SK-N-SH treated with all-trans-retinoic acid at 6 μM for 48 hours (cell line): ENCODE data around the gene BARHL1.

ENCODE experiments used
- ATAC-seq: fragments of 200-7000 bp; cut with Tn5 transposase; 3 replicates; pipeline ENCODE4 v1.9.1; 2020; ENCODE audit warnings: mild to moderate bottlenecking, moderate library complexity
- ARNTL ChIP-seq: fragments of 450-650 bp; formaldehyde crosslinking; IDR thresholded peaks from 2 replicates; pipeline ENCODE4 v1.5.0; 2020; ENCODE audit warnings: low read depth, mild to moderate bottlenecking, moderate library complexity, borderline replicate concordance
- BACH2 ChIP-seq: fragments of 250-450 bp; sonication (Bioruptor Pico); IDR thresholded peaks from 2 replicates; pipeline ENCODE4 v1.9.0; 2021; ENCODE audit warnings: mild to moderate bottlenecking, borderline replicate concordance
- CREB5 ChIP-seq: fragments of 250-450 bp; sonication (Bioruptor Pico); IDR thresholded peaks from 2 replicates; pipeline ENCODE4 v1.5.1; 2020; ENCODE audit warnings: low read depth, mild to moderate bottlenecking, moderate library complexity
- CSDC2 ChIP-seq: fragments of 250-450 bp; sonication (Bioruptor Pico); IDR thresholded peaks from 2 replicates; pipeline ENCODE4 v1.5.0; 2020; ENCODE audit warnings: mild to moderate bottlenecking, moderate library complexity
- CSRNP3 ChIP-seq: fragments of 250-450 bp; sonication (Bioruptor Pico); IDR thresholded peaks from 2 replicates; pipeline ENCODE4 v1.5.1; 2021; ENCODE audit warnings: mild to moderate bottlenecking, moderate library complexity
- ESRRG ChIP-seq: fragments of 250-450 bp; sonication (Bioruptor Pico); IDR thresholded peaks from 2 replicates; pipeline ENCODE4 v1.6.1; 2021; ENCODE audit warnings: mild to moderate bottlenecking
- GLIS3 ChIP-seq: fragments of 250-450 bp; sonication (Bioruptor Pico); IDR thresholded peaks from 2 replicates; pipeline ENCODE4 v1.5.0; 2020; ENCODE audit warnings: mild to moderate bottlenecking, moderate library complexity
- ISL1 ChIP-seq: fragments of 250-450 bp; sonication (Bioruptor Pico); IDR thresholded peaks from 2 replicates; pipeline ENCODE4 v2.1.2; 2022; ENCODE audit warnings: mild to moderate bottlenecking, moderate library complexity
- PATZ1 ChIP-seq: fragments of 250-450 bp; sonication (Bioruptor Pico); IDR thresholded peaks from 2 replicates; pipeline ENCODE4 v1.8.0; 2020; ENCODE audit warnings: mild to moderate bottlenecking, moderate library complexity, borderline replicate concordance
- POU6F1 ChIP-seq: fragments of 250-450 bp; sonication (Bioruptor Pico); IDR thresholded peaks from 2 replicates; pipeline ENCODE4 v1.8.0; 2021; ENCODE audit warnings: low read depth, mild to moderate bottlenecking, moderate library complexity, borderline replicate concordance
- PPARA ChIP-seq: fragments of 250-450 bp; sonication (Bioruptor Pico); IDR thresholded peaks from 2 replicates; pipeline ENCODE4 v1.5.0; 2020; ENCODE audit warnings: mild to moderate bottlenecking, borderline replicate concordance
- RARB ChIP-seq: fragments of 250-450 bp; sonication (Bioruptor Pico); IDR thresholded peaks from 2 replicates; pipeline ENCODE4 v1.8.0; 2021; ENCODE audit warnings: mild to moderate bottlenecking, moderate library complexity
- SNAI2 ChIP-seq: fragments of 250-450 bp; sonication (Bioruptor Pico); IDR thresholded peaks from 2 replicates; pipeline ENCODE4 v1.5.0; 2020; ENCODE audit warnings: mild to moderate bottlenecking, moderate library complexity
- TCF4 ChIP-seq: fragments of 250-450 bp; sonication (Bioruptor Pico); IDR thresholded peaks from 2 replicates; pipeline ENCODE4 v1.8.0; 2021; ENCODE audit warnings: mild to moderate bottlenecking, moderate library complexity, borderline replicate concordance
- TOX ChIP-seq: fragments of 250-450 bp; sonication (Bioruptor Pico); IDR thresholded peaks from 2 replicates; pipeline ENCODE4 v1.8.0; 2021; ENCODE audit warnings: mild to moderate bottlenecking, moderate library complexity, borderline replicate concordance
- TSHZ2 ChIP-seq: fragments of 250-450 bp; sonication (Bioruptor Pico); IDR thresholded peaks from 2 replicates; pipeline ENCODE4 v1.5.0; 2020; ENCODE audit warnings: mild to moderate bottlenecking, moderate library complexity
- ZC3H10 ChIP-seq: fragments of 250-450 bp; sonication (Bioruptor Pico); IDR thresholded peaks from 2 replicates; pipeline ENCODE4 v1.5.1; 2021; ENCODE audit warnings: mild to moderate bottlenecking, moderate library complexity
- ZFP3 ChIP-seq: fragments of 250-450 bp; sonication (Bioruptor Pico); IDR thresholded peaks from 2 replicates; pipeline ENCODE4 v1.5.0; 2020; ENCODE audit warnings: mild to moderate bottlenecking, moderate library complexity
- ZFP30 ChIP-seq: fragments of 450-650 bp; formaldehyde crosslinking; IDR thresholded peaks from 2 replicates; pipeline ENCODE4 v1.5.0; 2022; ENCODE audit warnings: mild to moderate bottlenecking, moderate library complexity
- ZNF565 ChIP-seq: fragments of 450-650 bp; formaldehyde crosslinking; conservative IDR thresholded peaks from 2 replicates; pipeline ENCODE4 v1.5.0; 2020; ENCODE audit warnings: low read depth, mild to moderate bottlenecking, moderate library complexity
- ZNF70 ChIP-seq: fragments of 450-650 bp; formaldehyde crosslinking; IDR thresholded peaks from 2 replicates; pipeline ENCODE4 v1.5.0; 2020; ENCODE audit warnings: mild to moderate bottlenecking, moderate library complexity
- ZNF8 ChIP-seq: fragments of 450-650 bp; formaldehyde crosslinking; IDR thresholded peaks from 2 replicates; pipeline ENCODE4 v1.5.0; 2020; ENCODE audit warnings: mild to moderate bottlenecking, moderate library complexity

Gene BARHL1

GRCh38 chr9:132582276-132582785 is at the start of gene BARHL1:
Gene BARHL1 (plus strand): TSS chr9:132582606. CDS start chr9:132582798, 192 bp downstream.
- no peak for ATAC-seq
- TF ChIP-seq ZFP30 = peak; percentile 38; the same call in 1 of the 2 replicates
- no peak for TF ChIP-seq ZNF565

GRCh38 chr9:132534832-132535231 is 47.6 kb upstream of the BARHL1 start:
- TF ChIP-seq TSHZ2 (CRISPR knock-in tag) (no peak), GLIS3 (CRISPR knock-in tag) (no peak), CSDC2 (CRISPR knock-in tag) (no peak), SNAI2 (CRISPR knock-in tag) (no peak), ZFP30 (no peak), ZNF70 (CRISPR knock-in tag) (no peak), ZFP3 (no peak), ZC3H10 (no peak), ZNF8 (no peak), ISL1 (no peak), TCF4 (CRISPR knock-in tag) (no peak), PPARA (CRISPR knock-in tag) (no peak), TOX (CRISPR knock-in tag) (no peak), CREB5 (CRISPR knock-in tag) (no peak), ZNF565 (no peak)
- no peak for ATAC-seq

GRCh38 chr9:132536124-132536523 is 46.3 kb upstream of the BARHL1 start:
- ATAC-seq = no peak
- TF ChIP-seq CREB5 (CRISPR knock-in tag) = no peak
- TF ChIP-seq, all 23 proteins: peak for 0

GRCh38 chr9:132537352-132537751 is 45.1 kb upstream of the BARHL1 start:
- no peak for ATAC-seq
- TF ChIP-seq ZFP3 (no peak), SNAI2 (CRISPR knock-in tag) (no peak), ZNF565 (no peak), CREB5 (CRISPR knock-in tag) (no peak), ESRRG (CRISPR knock-in tag) (no peak), ARNTL (CRISPR knock-in tag) (no peak), PATZ1 (CRISPR knock-in tag) (no peak), GLIS3 (CRISPR knock-in tag) (no peak), POU6F1 (CRISPR knock-in tag) (no peak), CSRNP3 (CRISPR knock-in tag) (no peak), ZC3H10 (no peak), ISL1 (no peak), ZFP30 (no peak), RARB (no peak), ZNF70 (CRISPR knock-in tag) (no peak), ZNF8 (no peak), BACH2 (CRISPR knock-in tag) (no peak)
